Endothelial cell of umbilical vein (primary cell): ENCODE data around the gene IL1RL2. TPM values are rescaled to one million over a fixed set of nuclear protein-coding genes. Genes with fewer than 3 reads are reported as not detected.

ENCODE experiments used
- BruUV-seq: library from RNA; stranded (reverse); fragments of 400-500 nt; replicated peaks from 2 replicates; lab custom pipeline; 2021; lab: Mats Ljungman, UMichigan
- CTCF ChIA-PET: fragments of 300-600, 350-600 bp; sonication (Branson Sonifier 250); formaldehyde crosslinking; loops from one replicate; lab custom pipeline; 2021; ENCODE audit warnings: antibody characterized with exemption, inconsistent platforms; lab: Charles Lee
- POLR2A ChIA-PET: fragments of 300-600, 350-600 bp; sonication (Branson Sonifier 250); formaldehyde crosslinking; loops from one replicate; lab custom pipeline; 2021; ENCODE audit warnings: antibody characterized with exemption, inconsistent platforms; lab: Charles Lee
- DNase-seq: peaks from one replicate; pipeline ENCODE4 v3.0.0-alpha.2; 2011; ENCODE audit warnings: low read depth, low spot score
- FAIRE-seq: peaks from 2 replicates; lab custom pipeline; 2011; peaks lifted over from hg19 to GRCh38; lab: Jason Lieb, UNC
- H2AFZ ChIP-seq: 2 replicates; pipeline ENCODE4 v1.6.0; 2012; ENCODE audit warnings: low read depth, low read length, control low read depth, inconsistent platforms
- H3K27ac ChIP-seq: 2 replicates; pipeline ENCODE4 v1.5.1; 2011; ENCODE audit warnings: low read depth, mild to moderate bottlenecking, control low read depth, low read length, moderate library complexity; ENCODE audit not compliant: insufficient read depth
- H3K27me3 ChIP-seq, 2 experiments: 2 replicates each; pipeline versions ENCODE4 v1.6.0 to v1.6.1; 2011; ENCODE audit warnings: low read length in 2 of 2, mixed read lengths in 1 of 2; ENCODE audit not compliant: control insufficient read depth in 2 of 2, insufficient read depth in 2 of 2
- H3K36me3 ChIP-seq, 2 experiments: 2 replicates in 1 of 2; 3 replicates in 1 of 2; pipeline ENCODE4 v1.5.1; 2011; ENCODE audit warnings: low read length in 2 of 2, mild to moderate bottlenecking in 1 of 2, moderate library complexity in 1 of 2; ENCODE audit not compliant: control insufficient read depth in 2 of 2, insufficient read depth in 2 of 2; ENCODE audit errors: extremely low read depth in 1 of 2
- H3K4me1 ChIP-seq: 3 replicates; pipeline ENCODE4 v1.5.1; 2011; ENCODE audit warnings: mild to moderate bottlenecking, low read length; ENCODE audit not compliant: control insufficient read depth, insufficient read depth; ENCODE audit errors: extremely low read depth
- H3K4me2 ChIP-seq: 2 replicates; pipeline ENCODE4 v1.6.1; 2011; ENCODE audit warnings: low read length, control low read depth, mixed read lengths; ENCODE audit not compliant: insufficient read depth
- H3K4me3 ChIP-seq, 3 experiments: fragments of 200-600 bp in 1 of 3; sonication (generic), shearing (Covaris generic) in 1 of 3; replicated peaks in 1 of 3; 2 replicates each; pipeline ENCODE4 v1.5.1; 2011 to 2016; ENCODE audit warnings: control low read depth in 3 of 3, low read length in 3 of 3, mild to moderate bottlenecking in 2 of 3, inconsistent platforms in 1 of 3, low read depth in 1 of 3, moderate library complexity in 1 of 3; ENCODE audit not compliant: insufficient read depth in 1 of 3
- H3K79me2 ChIP-seq: 2 replicates; pipeline ENCODE4 v1.6.0; 2012; ENCODE audit warnings: low read length, inconsistent platforms; ENCODE audit not compliant: control insufficient read depth, insufficient read depth
- H3K9ac ChIP-seq: replicated peaks from 2 replicates; pipeline ENCODE3; 2011; ENCODE audit warnings: low read length, control low read depth; ENCODE audit not compliant: insufficient read depth; ENCODE audit errors: extremely low read depth
- H3K9me1 ChIP-seq: replicated peaks from 3 replicates; pipeline ENCODE4 v1.6.0; 2011; ENCODE audit warnings: mild to moderate bottlenecking, low read length; ENCODE audit not compliant: control insufficient read depth, insufficient read depth; ENCODE audit errors: extremely low read depth
- H3K9me3 ChIP-seq: replicated peaks from 2 replicates; pipeline ENCODE4 v1.5.1; 2012; ENCODE audit warnings: low read length, inconsistent platforms; ENCODE audit not compliant: control insufficient read depth, insufficient read depth
- H4K20me1 ChIP-seq: replicated peaks from 2 replicates; pipeline ENCODE3; 2011; ENCODE audit warnings: mild to moderate bottlenecking, low read length; ENCODE audit not compliant: control insufficient read depth, insufficient read depth; ENCODE audit errors: extremely low read depth
- EZH2 ChIP-seq: IDR thresholded peaks from 2 replicates; pipeline ENCODE4 v1.6.1; 2012; ENCODE audit warnings: borderline replicate concordance, low read depth, mild to moderate bottlenecking, moderate library complexity, low read length, inconsistent platforms; ENCODE audit not compliant: severe bottlenecking
- FOS ChIP-seq: IDR thresholded peaks from 2 replicates; pipeline ENCODE4 v1.6.1; 2011; ENCODE audit warnings: mild to moderate bottlenecking, low read length, moderate library complexity, borderline replicate concordance; ENCODE audit not compliant: insufficient read depth
- GATA2 ChIP-seq: IDR thresholded peaks from 2 replicates; pipeline ENCODE4 v1.7.0; 2011; ENCODE audit warnings: low read depth, mild to moderate bottlenecking, moderate library complexity, mixed read lengths, low read length; ENCODE audit not compliant: insufficient read length, insufficient read depth
- JUN ChIP-seq: IDR thresholded peaks from 2 replicates; pipeline ENCODE4 v1.6.1; 2011; ENCODE audit warnings: borderline replicate concordance, low read depth; ENCODE audit not compliant: insufficient read length, insufficient read depth
- MYC ChIP-seq: IDR thresholded peaks from one replicate; pipeline ENCODE4 v1.6.1; 2011; ENCODE audit warnings: mild to moderate bottlenecking, low read depth, low read length
- POLR2AphosphoS5 ChIP-seq: IDR thresholded peaks from 2 replicates; pipeline ENCODE4 v1.6.1; 2012; ENCODE audit warnings: low read depth, mild to moderate bottlenecking, control low read depth, low read length, moderate library complexity; ENCODE audit not compliant: insufficient read depth
- dilution Hi-C: fragments of 300-500 bp; cut with MboI; formaldehyde crosslinking; loops from one replicate; pipeline ENCODE4 v1.15.0; 2019; ENCODE audit warnings: low sequenced_read_pairs; ENCODE audit not compliant: extremely low pct_ligation_motif_present
- intact Hi-C: fragments of 100-400 bp; cut with micrococcal nuclease; formaldehyde crosslinking; loops from one replicate; pipeline ENCODE4 v1.10.0; 2022
- polyA plus RNA-seq, 4 experiments: library from polyadenylated mRNA; depleted of rRNA in 3 of 4; stranded (reverse) in 3 of 4; unstranded in 1 of 4; fragments of >200 nt; gene quantifications; 2 replicates each; pipeline versions ENCODE4 v1.2.1 to v1.2.3, GENCODE V29; 2011 to 2012; ENCODE audit warnings: missing spikeins in 1 of 4
- total RNA-seq: library from RNA; stranded (reverse); gene quantifications from 2 replicates; pipeline ENCODE4 v1.2.3, GENCODE V29; 2021
- TF ChIP-seq, protein P1 (sequence below), 2 donors: IDR thresholded peaks; 1 replicate in 1 of 2; 2 replicates in 1 of 2; pipeline ENCODE4 v1.5.1; 2011; ENCODE audit warnings: low read length in 2 of 2, mild to moderate bottlenecking in 2 of 2, moderate library complexity in 2 of 2, control low read depth in 1 of 2, inconsistent platforms in 1 of 2, low read depth in 1 of 2; ENCODE audit not compliant: insufficient read depth in 1 of 2; ENCODE audit errors: extremely low read depth in 1 of 2
- TF ChIP-seq, protein P2 (sequence below): IDR thresholded peaks from 2 replicates; pipeline ENCODE4 v1.6.1; 2011; ENCODE audit not compliant: insufficient read depth, insufficient read length

Gene IL1RL2
- total and polyA plus RNA-seq, 2 donors (not counting 3 experiments of a cell fraction or from before 2014, with no cell fraction given) = 0.11 TPM; not detected in 1

DNA sequence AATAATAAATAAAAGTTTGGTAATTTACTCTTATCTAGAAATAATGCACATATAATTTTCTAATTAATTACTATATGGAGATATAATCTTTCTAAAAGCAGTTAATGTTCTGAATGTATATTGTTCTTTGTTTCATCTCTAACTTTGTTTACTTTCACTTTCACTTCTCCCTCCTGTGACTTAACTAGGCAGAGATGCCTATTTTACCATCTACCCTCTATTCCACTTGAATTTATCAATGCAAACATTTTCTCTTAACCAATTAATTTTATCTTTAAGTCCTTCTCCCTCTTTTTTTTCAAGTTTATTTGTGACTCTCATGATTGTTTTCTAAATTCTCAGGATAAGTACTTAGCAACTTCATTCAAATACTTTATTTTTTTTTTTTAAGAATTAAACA lies 69.5 kb downstream of the IL1RL2 start:
- TF ChIP-seq EZH2 (no peak), POLR2AphosphoS5 (no peak), MYC (no peak), JUN (no peak), GATA2 (no peak), FOS (no peak)
- TF ChIP-seq, protein P1, sequence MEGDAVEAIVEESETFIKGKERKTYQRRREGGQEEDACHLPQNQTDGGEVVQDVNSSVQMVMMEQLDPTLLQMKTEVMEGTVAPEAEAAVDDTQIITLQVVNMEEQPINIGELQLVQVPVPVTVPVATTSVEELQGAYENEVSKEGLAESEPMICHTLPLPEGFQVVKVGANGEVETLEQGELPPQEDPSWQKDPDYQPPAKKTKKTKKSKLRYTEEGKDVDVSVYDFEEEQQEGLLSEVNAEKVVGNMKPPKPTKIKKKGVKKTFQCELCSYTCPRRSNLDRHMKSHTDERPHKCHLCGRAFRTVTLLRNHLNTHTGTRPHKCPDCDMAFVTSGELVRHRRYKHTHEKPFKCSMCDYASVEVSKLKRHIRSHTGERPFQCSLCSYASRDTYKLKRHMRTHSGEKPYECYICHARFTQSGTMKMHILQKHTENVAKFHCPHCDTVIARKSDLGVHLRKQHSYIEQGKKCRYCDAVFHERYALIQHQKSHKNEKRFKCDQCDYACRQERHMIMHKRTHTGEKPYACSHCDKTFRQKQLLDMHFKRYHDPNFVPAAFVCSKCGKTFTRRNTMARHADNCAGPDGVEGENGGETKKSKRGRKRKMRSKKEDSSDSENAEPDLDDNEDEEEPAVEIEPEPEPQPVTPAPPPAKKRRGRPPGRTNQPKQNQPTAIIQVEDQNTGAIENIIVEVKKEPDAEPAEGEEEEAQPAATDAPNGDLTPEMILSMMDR (IDR thresholded peaks at IDR 0.05; ENCODE audit: extremely low read depth in 1 of 2, insufficient read depth in 1 of 2, low read depth in 1 of 2, low read length in 2 of 2) = no peak
- TF ChIP-seq, protein P2, sequence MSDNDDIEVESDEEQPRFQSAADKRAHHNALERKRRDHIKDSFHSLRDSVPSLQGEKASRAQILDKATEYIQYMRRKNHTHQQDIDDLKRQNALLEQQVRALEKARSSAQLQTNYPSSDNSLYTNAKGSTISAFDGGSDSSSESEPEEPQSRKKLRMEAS = no peak
- peak overlapping the region; percentile 9 for H2AFZ ChIP-seq
- H3K79me2 ChIP-seq = no peaks in the 10 kb centered on the region
- H3K9me3 ChIP-seq = no peaks in the 10 kb centered on the region
- dilution Hi-C loops (no loop called here), intact Hi-C loops (loop anchor here (5.0 kb wide), 2 partner anchors 46 to 81 kb away; no protein-coding TSS in a partner anchor)
- peak overlapping the region; percentile 88 for H3K4me2 ChIP-seq
- POLR2A ChIA-PET = no interaction called here
- peak overlapping the region; percentile 12 for H3K27ac ChIP-seq
- CTCF ChIA-PET = interaction anchor here (0.8 to 2.4 kb wide), 4 partner anchors 16 to 236 kb away, joined by 3 to 11 read pairs (median 6); no protein-coding TSS in a partner anchor
- no peaks in the 10 kb centered on the region for H4K20me1 ChIP-seq
- DNase-seq (peak; percentile 61), FAIRE-seq (no peak)
- no TSS peak for BruUV-seq
- no peaks in the 10 kb centered on the region for H3K27me3 ChIP-seq
- H3K9me1 ChIP-seq = no peaks in the 10 kb centered on the region
- no peak overlapping the region for H3K9ac ChIP-seq
- H3K4me1 ChIP-seq = peaks cover 18% of the 10 kb centered on the region
- peak overlapping the region in 1 of 3 experiments; percentile 44 for H3K4me3 ChIP-seq
- H3K36me3 ChIP-seq = no peaks in the 10 kb centered on the region
